Measurements from ENCODE around the gene RPS6KA1.
"Not testable (repeated sequence)": the region's sequence is repeated elsewhere in the genome, so short reads cannot be mapped to it uniquely, and the experiment has no call there.

DNA sequence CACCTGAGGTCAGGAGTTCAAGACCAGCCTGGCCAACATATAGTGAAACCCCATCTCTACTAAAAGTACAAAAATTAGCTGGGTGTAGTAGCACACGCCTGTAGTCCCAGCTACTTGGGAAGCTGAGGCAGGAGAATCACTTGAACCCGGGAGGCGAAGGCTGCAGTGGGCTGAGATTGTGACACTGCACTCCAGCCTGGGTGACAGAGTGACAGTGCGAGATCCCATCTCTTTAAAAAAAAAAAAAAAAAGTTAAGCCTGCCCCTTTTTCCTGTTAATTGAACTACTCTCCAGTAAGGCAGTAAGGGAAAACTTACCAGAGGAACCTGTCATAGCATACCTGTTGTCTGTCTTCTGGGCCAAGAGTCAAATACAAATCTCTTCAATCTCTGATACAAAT, 83.1 kb downstream of the RPS6KA1 start:
- TF ChIP-seq, protein P1, sequence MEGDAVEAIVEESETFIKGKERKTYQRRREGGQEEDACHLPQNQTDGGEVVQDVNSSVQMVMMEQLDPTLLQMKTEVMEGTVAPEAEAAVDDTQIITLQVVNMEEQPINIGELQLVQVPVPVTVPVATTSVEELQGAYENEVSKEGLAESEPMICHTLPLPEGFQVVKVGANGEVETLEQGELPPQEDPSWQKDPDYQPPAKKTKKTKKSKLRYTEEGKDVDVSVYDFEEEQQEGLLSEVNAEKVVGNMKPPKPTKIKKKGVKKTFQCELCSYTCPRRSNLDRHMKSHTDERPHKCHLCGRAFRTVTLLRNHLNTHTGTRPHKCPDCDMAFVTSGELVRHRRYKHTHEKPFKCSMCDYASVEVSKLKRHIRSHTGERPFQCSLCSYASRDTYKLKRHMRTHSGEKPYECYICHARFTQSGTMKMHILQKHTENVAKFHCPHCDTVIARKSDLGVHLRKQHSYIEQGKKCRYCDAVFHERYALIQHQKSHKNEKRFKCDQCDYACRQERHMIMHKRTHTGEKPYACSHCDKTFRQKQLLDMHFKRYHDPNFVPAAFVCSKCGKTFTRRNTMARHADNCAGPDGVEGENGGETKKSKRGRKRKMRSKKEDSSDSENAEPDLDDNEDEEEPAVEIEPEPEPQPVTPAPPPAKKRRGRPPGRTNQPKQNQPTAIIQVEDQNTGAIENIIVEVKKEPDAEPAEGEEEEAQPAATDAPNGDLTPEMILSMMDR (IDR thresholded peaks at IDR 0.05; ENCODE audit: insufficient read depth, low read length) = not testable (repeated sequence)
- TF ChIP-seq POLR2AphosphoS5, GABPA (IDR thresholded peaks at IDR 0.05; ENCODE audit: low read depth): not testable (repeated sequence)

All from HL-60 (cell line).